Muscle layer of duodenum (tissue), 2 donors: ENCODE measurements around the gene KATNAL1.

Experiments
- H3K27ac ChIP-seq: one replicate; pipeline ENCODE4 v1.7.0; 2013; ENCODE audit warnings: mild to moderate bottlenecking, low read length
- H3K27me3 ChIP-seq: one replicate; pipeline ENCODE4 v1.7.0; 2013; ENCODE audit warnings: low read depth, mild to moderate bottlenecking, control low read depth, low read length
- H3K36me3 ChIP-seq, 2 donors: one replicate each; pipeline ENCODE4 v1.7.0; 2013; ENCODE audit warnings: low read length in 2 of 2, control low read depth in 1 of 2, mild to moderate bottlenecking in 1 of 2; ENCODE audit not compliant: insufficient read depth in 2 of 2, control insufficient read depth in 1 of 2
- H3K4me1 ChIP-seq, 2 donors: one replicate each; pipeline ENCODE4 v1.7.0; 2013; ENCODE audit warnings: low read length in 2 of 2, mild to moderate bottlenecking in 2 of 2, control low read depth in 1 of 2, moderate library complexity in 1 of 2; ENCODE audit not compliant: insufficient read depth in 2 of 2, control insufficient read depth in 1 of 2
- H3K4me3 ChIP-seq, 2 donors: one replicate each; pipeline ENCODE4 v1.7.0; 2013; ENCODE audit warnings: low read length in 2 of 2, low read depth in 1 of 2, mild to moderate bottlenecking in 1 of 2
- H3K9me3 ChIP-seq, 2 donors: one replicate each; pipeline ENCODE4 v1.7.0; 2013; ENCODE audit warnings: low read length in 2 of 2, control low read depth in 1 of 2, mild to moderate bottlenecking in 1 of 2; ENCODE audit not compliant: control insufficient read depth in 1 of 2
- donor health status: healthy.

KATNAL1 gene

GRCh38 chr13:30307194-30307970, at the start of gene KATNAL1:
TSS of gene KATNAL1 (minus strand) at chr13:30307551. CDS start at chr13:30283777, 23,774 bp downstream.
- Histone ChIP-seq H3K9me3 (no peaks in the 10 kb centered on the region), H3K36me3 (no peaks in the 10 kb centered on the region), H3K4me1 (peaks cover 4 to 19% of the 10 kb centered on the region in 2 donors), H3K27me3 (no peaks in the 10 kb centered on the region), H3K27ac (peak within 1 kb of the TSS; percentile 14), H3K4me3 (peak within 1 kb of the TSS; percentile 79 to 94)

DNA sequence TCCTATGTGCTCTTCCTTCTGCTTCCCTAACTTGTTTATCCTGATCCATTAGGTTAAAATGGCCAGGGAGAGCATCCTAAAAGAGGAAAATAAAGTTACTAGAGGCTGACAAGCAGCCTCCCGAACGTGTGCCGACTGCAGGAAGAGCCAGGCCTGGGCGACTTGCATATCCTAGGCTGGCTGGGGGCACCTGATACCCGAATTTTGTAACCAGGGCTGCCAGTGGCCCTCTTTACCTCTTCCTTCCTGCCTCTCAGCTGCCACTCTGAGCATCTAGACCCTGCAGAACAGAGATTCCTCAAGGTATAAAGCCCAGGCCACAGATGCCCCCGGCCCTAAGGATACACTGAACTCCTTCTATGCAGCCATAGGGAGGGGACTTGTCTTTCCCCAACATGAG, 48.5 kb upstream of the KATNAL1 start:
- no peaks in the 10 kb centered on the region for H3K4me1 ChIP-seq
- H3K9me3 ChIP-seq, result peaks cover 0 to 9% of the 10 kb centered on the region in 2 donors
- no peaks in the 10 kb centered on the region for H3K27me3 ChIP-seq
- no peak overlapping the region for H3K4me3 ChIP-seq
- H3K27ac ChIP-seq, result no peak overlapping the region
- no peaks in the 10 kb centered on the region for H3K36me3 ChIP-seq

GRCh38 chr13:30355384-30355699, 48.0 kb upstream of the KATNAL1 start:
- H3K27ac ChIP-seq, result no peak overlapping the region
- H3K36me3 ChIP-seq, result no peaks in the 10 kb centered on the region
- H3K4me3 ChIP-seq, result no peak overlapping the region

GRCh38 chr13:30354493-30355383, 47.4 kb upstream of the KATNAL1 start:
- Histone ChIP-seq H3K4me1 (no peaks in the 10 kb centered on the region), H3K27me3 (no peaks in the 10 kb centered on the region), H3K9me3 (peaks cover 0 to 9% of the 10 kb centered on the region in 2 donors), H3K27ac (no peak overlapping the region), H3K36me3 (no peaks in the 10 kb centered on the region), H3K4me3 (no peak overlapping the region)

More at GRCh38 chr13:30355384-30355699, 48.0 kb upstream of the KATNAL1 start:
- Histone ChIP-seq H3K4me1 (no peaks in the 10 kb centered on the region), H3K27me3 (no peaks in the 10 kb centered on the region), H3K9me3 (peaks cover 0 to 9% of the 10 kb centered on the region in 2 donors)

- no peaks in the 10 kb centered on the region for H3K4me1 ChIP-seq
- H3K4me3 ChIP-seq, result no peak overlapping the region
- H3K27ac ChIP-seq, result no peak overlapping the region
- H3K9me3 ChIP-seq, result peaks cover 0 to 9% of the 10 kb centered on the region in 2 donors
- no peaks in the 10 kb centered on the region for H3K36me3 ChIP-seq
- no peaks in the 10 kb centered on the region for H3K27me3 ChIP-seq
These were observed 46.3 kb upstream of the KATNAL1 start for GRCh38 chr13:30353471-30354215.

DNA sequence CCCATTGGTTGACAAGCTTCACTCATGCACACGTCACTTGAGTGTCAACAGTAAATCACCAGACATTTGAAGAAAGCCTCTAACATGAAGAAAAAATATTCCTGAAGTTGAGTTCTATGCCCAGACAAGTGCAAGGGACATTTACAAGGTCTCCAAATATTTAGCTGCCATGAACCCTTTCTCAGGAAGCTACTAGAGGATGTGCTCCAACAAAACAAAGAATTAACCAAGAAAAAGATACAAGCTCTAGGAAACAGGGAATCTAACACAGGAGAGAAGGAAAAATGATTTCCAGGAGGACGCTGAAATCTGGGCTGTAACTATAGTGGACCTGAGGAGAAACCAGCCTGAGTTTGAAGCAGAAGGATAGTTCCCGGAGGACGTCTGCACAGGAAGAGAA, 45.7 kb upstream of the KATNAL1 start:
- Histone ChIP-seq H3K27ac (no peak overlapping the region), H3K9me3 (peaks cover 0 to 9% of the 10 kb centered on the region in 2 donors), H3K36me3 (no peaks in the 10 kb centered on the region), H3K27me3 (no peaks in the 10 kb centered on the region), H3K4me1 (no peaks in the 10 kb centered on the region), H3K4me3 (no peak overlapping the region)

- H3K9me3 ChIP-seq, result peaks cover 0 to 9% of the 10 kb centered on the region in 2 donors
- no peaks in the 10 kb centered on the region for H3K27me3 ChIP-seq
- H3K4me3 ChIP-seq, result no peak overlapping the region
- no peak overlapping the region for H3K27ac ChIP-seq
- H3K4me1 ChIP-seq, result no peaks in the 10 kb centered on the region
- H3K36me3 ChIP-seq, result no peaks in the 10 kb centered on the region
These were observed 44.8 kb upstream of the KATNAL1 start for GRCh38 chr13:30352121-30352520.

GRCh38 chr13:30346789-30347167, 39.4 kb upstream of the KATNAL1 start:
- Histone ChIP-seq H3K36me3 (no peaks in the 10 kb centered on the region), H3K27me3 (no peaks in the 10 kb centered on the region), H3K4me1 (peaks cover 0 to 4% of the 10 kb centered on the region in 2 donors), H3K27ac (no peak overlapping the region), H3K4me3 (no peak overlapping the region), H3K9me3 (no peaks in the 10 kb centered on the region)

DNA sequence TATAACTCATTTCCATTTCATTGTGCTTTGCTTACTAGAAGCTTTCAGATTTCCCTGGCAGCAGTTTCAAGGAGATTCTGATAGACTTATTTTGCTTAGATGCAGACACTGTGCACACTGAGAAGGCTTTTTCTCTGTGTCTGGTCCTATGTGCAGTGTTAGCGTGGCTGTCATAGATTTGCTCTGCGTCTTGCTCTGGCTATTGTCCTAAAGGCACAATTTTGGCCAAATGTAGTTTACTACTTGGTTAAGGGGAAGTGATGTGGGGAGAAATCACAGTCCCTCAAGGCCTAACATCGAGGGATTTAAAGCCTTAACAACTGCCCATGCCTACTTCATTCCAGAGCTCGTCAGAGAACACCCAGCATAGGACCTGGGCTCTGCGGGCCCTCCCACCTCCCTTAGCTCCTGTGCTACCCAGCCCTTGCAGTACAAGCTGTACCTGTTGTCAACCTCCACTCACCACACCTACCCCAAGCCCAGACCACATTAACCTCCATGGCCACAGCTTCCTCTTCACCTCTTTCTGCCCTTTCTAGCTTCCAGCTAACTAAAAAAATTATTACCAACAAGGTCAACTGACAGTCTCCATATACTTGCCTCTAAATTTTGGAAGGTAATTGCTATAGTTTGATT, 38.9 kb upstream of the KATNAL1 start:
- H3K36me3 ChIP-seq, result no peaks in the 10 kb centered on the region
- H3K4me3 ChIP-seq, result no peak overlapping the region
- no peaks in the 10 kb centered on the region for H3K27me3 ChIP-seq
- H3K9me3 ChIP-seq, result no peaks in the 10 kb centered on the region
- H3K27ac ChIP-seq, result no peak overlapping the region
- peaks cover 0 to 8% of the 10 kb centered on the region in 2 donors for H3K4me1 ChIP-seq

DNA sequence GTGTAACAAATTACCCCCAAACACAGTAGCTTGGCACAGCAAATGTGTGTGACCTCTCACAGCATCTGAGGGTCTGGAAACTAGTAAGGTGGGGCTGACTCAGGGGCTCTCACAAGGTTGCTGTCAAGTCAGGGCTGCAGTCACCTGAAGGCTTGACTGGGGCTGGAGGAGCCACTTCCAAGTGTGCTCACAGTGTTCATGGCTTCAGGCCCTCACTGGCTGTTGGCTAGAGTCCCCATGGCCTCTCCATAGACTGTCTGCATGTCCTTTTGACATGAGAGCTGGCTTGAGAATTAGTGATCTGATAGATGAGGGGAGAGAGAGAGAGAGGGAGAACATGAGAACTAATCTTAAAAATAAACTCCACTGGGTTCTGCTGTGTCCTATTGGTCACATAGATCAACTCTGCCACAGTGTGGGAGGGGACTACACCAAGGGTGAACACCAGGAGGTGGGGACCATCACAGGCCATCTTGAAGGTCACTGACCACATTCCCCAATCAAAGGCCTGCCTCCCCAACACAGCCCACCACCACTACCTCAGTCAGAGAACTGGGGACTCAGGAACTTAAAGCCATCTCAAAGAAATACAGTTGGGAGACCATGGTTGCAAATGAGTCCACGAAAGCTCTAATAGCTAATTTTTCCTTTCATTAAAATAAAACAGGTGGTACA, 38.2 kb upstream of the KATNAL1 start:
- no peak overlapping the region for H3K27ac ChIP-seq
- no peaks in the 10 kb centered on the region for H3K36me3 ChIP-seq
- H3K4me3 ChIP-seq, result no peak overlapping the region
- no peaks in the 10 kb centered on the region for H3K9me3 ChIP-seq
- H3K4me1 ChIP-seq, result peaks cover 0 to 15% of the 10 kb centered on the region in 2 donors
- H3K27me3 ChIP-seq, result no peaks in the 10 kb centered on the region
